Lower lobe of right lung (tissue), 2 donors: Measurements from ENCODE around the gene OR10P1. TPM values are rescaled to one million over a fixed set of nuclear protein-coding genes. Genes with fewer than 3 reads are reported as not detected.
"Not testable (repeated sequence)": the region's sequence is repeated elsewhere in the genome, so short reads cannot be mapped to it uniquely, and the experiment has no call there.

Experiments
- ATAC-seq, 2 donors: fragments of 200-7000 bp; cut with Tn5 transposase; one replicate each; pipeline ENCODE4 v1.9.1; 2020 to 2022; ENCODE audit warnings: mild to moderate bottlenecking in 2 of 2, moderate library complexity in 2 of 2
- DNase-seq: peaks from one replicate; pipeline ENCODE4 v3.0.0-alpha.2; 2020
- H3K27ac ChIP-seq: fragments of 200-600 bp; one replicate; pipeline ENCODE4 v1.8.0; 2022
- H3K27me3 ChIP-seq: fragments of 200-600 bp; one replicate; pipeline ENCODE4 v1.8.0; 2022; ENCODE audit warnings: low read depth
- H3K36me3 ChIP-seq: fragments of 200-600 bp; one replicate; pipeline ENCODE4 v1.8.0; 2022; ENCODE audit warnings: mild to moderate bottlenecking
- H3K4me1 ChIP-seq: fragments of 200-600 bp; one replicate; pipeline ENCODE4 v1.8.0; 2022
- H3K4me3 ChIP-seq: fragments of 200-600 bp; one replicate; pipeline ENCODE4 v1.8.0; 2022; ENCODE audit warnings: mild to moderate bottlenecking
- H3K9me3 ChIP-seq: fragments of 200-600 bp; one replicate; pipeline ENCODE4 v1.8.0; 2022
- intact Hi-C: fragments of 100-400 bp; cut with DNase I; formaldehyde crosslinking; loops from one replicate; pipeline ENCODE4 v1.11.0; 2022
- total RNA-seq: library from RNA; stranded (reverse); fragmentation: NEBNext Ultra II Directional; extraction: Animal tissue kit (Norgen Biotek cat#: 25700); gene quantifications from one replicate; pipeline ENCODE4 v1.2.1, GENCODE V29; 2021
- TF ChIP-seq, protein P1 (sequence below): fragments of 200-600 bp; IDR thresholded peaks from one replicate; pipeline ENCODE4 v1.8.0; 2022; ENCODE audit warnings: antibody characterized with exemption, mild to moderate bottlenecking
- donor health status: DM: no; HTN: yes; CAD: no; lungs with severe emphysema.

Gene OR10P1
- total RNA-seq, 1 donor from 2014 or later = not detected

DNA sequence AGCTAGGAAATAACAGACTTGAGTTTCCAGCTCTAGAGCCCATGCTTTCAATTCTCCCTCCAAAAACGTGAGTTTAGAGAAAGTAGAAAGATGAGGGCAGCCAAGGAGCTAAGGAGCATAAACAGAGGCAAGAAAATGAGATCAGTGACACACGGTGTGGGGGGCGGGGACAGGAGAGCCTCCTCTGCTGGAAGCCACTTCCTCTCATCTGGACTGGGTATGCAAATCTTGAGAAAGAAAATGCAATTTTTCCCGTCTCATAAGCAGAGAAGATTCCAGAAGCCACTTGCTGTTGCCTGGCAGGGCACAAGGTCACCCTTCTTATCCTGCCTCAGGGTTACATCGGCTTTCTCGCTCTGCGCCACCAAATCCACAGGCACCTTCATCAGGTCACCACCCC is 6.0 kb downstream of the OR10P1 start:
- intact Hi-C loops = no loop called here
- TF ChIP-seq, protein P1, sequence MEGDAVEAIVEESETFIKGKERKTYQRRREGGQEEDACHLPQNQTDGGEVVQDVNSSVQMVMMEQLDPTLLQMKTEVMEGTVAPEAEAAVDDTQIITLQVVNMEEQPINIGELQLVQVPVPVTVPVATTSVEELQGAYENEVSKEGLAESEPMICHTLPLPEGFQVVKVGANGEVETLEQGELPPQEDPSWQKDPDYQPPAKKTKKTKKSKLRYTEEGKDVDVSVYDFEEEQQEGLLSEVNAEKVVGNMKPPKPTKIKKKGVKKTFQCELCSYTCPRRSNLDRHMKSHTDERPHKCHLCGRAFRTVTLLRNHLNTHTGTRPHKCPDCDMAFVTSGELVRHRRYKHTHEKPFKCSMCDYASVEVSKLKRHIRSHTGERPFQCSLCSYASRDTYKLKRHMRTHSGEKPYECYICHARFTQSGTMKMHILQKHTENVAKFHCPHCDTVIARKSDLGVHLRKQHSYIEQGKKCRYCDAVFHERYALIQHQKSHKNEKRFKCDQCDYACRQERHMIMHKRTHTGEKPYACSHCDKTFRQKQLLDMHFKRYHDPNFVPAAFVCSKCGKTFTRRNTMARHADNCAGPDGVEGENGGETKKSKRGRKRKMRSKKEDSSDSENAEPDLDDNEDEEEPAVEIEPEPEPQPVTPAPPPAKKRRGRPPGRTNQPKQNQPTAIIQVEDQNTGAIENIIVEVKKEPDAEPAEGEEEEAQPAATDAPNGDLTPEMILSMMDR = no peak
- peak overlapping the region; percentile 64 for H3K27ac ChIP-seq
- H3K9me3 ChIP-seq = no peaks in the 10 kb centered on the region
- ATAC-seq (no peak), DNase-seq (peak; percentile 60)
- H3K36me3 ChIP-seq = no peaks in the 10 kb centered on the region
- H3K4me3 ChIP-seq = no peak overlapping the region
- H3K4me1 ChIP-seq = peaks cover 8% of the 10 kb centered on the region
- peaks cover 7% of the 10 kb centered on the region for H3K27me3 ChIP-seq

DNA sequence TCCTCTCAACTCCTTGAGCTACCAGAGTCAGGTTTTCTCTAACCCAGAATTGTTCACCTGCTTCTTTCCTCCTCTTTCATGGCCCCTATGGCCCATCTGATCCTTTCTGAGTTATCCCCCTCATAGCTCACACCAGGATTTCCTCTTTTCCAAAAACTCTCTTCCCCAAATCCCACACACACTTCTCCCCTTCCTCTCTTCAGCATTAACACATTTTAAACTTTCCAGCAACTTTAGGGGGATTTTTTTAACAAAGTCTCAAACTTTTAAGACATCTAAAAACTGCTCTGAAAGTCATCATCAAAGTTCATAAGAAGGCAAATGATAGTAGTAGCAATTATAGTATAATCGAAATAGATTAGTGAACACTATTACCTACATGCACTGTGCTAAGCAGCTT is 7.9 kb downstream of the OR10P1 start:
- no peaks in the 10 kb centered on the region for H3K27me3 ChIP-seq
- intact Hi-C loops = no loop called here
- H3K27ac ChIP-seq = no peak overlapping the region
- no peak overlapping the region for H3K4me3 ChIP-seq
- H3K4me1 ChIP-seq = peaks cover 8% of the 10 kb centered on the region
- no peaks in the 10 kb centered on the region for H3K36me3 ChIP-seq
- H3K9me3 ChIP-seq = no peaks in the 10 kb centered on the region
- TF ChIP-seq, protein P1 = no peak
- ATAC-seq (no peak), DNase-seq (no peak)

DNA sequence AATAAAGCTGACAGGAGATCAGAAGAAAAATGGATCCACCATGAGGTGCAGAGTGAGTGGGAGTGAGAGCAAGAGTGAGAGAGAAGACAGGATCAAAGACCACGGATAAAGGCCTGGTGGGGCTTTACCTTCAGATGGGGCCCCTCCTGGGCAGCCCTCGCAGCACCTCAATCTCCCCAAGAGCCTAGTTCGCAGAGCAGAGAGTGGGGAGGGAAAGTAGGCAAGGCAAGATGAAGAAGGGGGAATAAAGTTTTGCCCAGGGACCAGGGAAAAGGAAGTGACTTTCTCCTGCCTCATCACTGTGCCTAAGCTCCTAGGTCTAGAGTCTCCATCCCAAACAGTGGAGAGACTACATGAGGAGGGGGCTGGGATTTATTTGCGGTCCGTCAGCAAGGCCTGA is 10.3 kb downstream of the OR10P1 start:
- H3K4me1 ChIP-seq = peaks cover 8% of the 10 kb centered on the region
- no peak overlapping the region for H3K4me3 ChIP-seq
- ATAC-seq (no peak), DNase-seq (no peak)
- intact Hi-C loops = no loop called here
- no peaks in the 10 kb centered on the region for H3K36me3 ChIP-seq
- H3K9me3 ChIP-seq = no peaks in the 10 kb centered on the region
- no peaks in the 10 kb centered on the region for H3K27me3 ChIP-seq
- TF ChIP-seq, protein P1 = no peak
- H3K27ac ChIP-seq = peak overlapping the region; percentile 80

DNA sequence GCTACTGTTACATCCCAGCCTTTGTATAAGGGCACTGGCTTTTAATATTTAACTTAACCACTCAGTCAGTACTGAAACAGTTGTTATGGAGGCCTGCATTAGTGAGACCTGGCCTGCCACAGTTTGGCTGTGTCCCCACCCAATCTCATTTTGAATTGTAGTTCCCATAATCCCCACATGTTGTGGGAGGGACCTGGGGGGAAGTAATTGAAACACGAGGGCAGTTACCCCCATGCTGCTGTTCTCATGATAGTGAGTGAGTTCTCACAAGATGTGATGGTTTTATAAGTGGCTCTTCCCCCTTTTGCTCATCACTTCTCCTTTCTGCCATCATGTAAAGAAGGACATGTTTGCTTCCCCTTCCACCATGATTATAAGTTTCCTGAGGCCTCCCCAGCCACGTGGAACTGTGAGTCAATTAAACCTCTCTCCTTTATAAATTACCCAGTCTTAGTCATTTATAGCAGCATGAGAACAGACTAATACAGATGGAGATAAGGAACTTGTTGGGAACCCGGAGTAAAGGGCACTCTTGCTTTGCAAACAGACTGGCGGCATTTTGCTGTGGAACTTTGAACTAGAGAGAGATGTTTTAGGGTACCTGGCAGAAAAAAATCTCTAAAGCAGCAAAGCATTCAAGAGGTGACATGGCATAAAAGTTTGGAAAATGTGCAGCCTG is 14.1 kb downstream of the OR10P1 start:
- H3K9me3 ChIP-seq, intact Hi-C loops, H3K36me3 ChIP-seq, H3K27me3 ChIP-seq, DNase-seq, H3K4me3 ChIP-seq, H3K27ac ChIP-seq, H3K4me1 ChIP-seq: not testable (repeated sequence)
- ATAC-seq = peak in 1 of 2 donors; percentile 4

DNA sequence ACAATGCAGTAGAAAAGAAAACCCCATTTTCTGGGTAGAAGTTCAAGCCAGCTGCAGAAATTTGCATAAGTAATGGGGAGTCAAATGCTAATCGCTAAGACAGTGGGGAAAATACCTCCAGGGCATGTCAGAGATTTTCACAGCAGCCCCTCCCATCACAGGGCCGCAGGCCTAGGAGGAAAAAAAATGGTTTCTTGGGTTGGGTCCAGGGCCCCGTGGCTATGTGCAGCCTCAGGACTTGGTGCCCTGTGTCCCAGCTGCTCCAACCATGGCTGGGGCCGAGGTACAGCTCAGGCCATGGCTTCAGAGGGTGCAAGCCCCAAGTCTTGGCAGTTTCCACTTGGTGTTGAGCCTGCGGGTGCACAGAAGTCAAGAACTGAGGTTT is 14.6 kb downstream of the OR10P1 start:
- Histone ChIP-seq H3K27ac (no peak overlapping the region), H3K9me3 (no peaks in the 10 kb centered on the region), H3K4me1 (peaks cover 7% of the 10 kb centered on the region), H3K36me3 (no peaks in the 10 kb centered on the region), H3K27me3 (no peaks in the 10 kb centered on the region), H3K4me3 (no peak overlapping the region)
- no peak for ATAC-seq
- no peak for DNase-seq
- intact Hi-C loops = no loop called here
- TF ChIP-seq, protein P1 = no peak

DNA sequence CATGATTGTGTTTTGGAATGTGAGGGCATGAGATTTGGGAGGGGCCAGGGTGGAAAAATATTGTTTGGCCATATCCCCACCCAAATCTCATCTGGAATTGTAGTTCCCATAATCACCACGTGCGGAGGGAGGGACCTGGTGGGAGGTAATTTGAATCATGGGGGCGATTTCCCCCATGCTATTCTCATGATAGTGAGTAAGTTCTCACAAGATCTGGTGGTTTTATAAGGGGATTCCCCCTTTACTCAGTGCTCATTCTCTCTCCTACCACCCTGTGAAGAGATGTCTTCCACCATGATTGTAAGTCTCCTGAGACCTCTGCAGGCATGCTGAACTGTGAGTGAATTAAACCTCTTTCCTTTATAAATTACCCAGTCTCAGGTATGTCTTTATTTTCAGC is 15.7 kb downstream of the OR10P1 start:
- DNase-seq = no peak
- intact Hi-C loops = no loop called here
- Histone ChIP-seq H3K36me3 (no peaks in the 10 kb centered on the region), H3K4me3 (no peak overlapping the region), H3K27me3 (no peaks in the 10 kb centered on the region), H3K4me1 (no peaks in the 10 kb centered on the region), H3K9me3 (no peaks in the 10 kb centered on the region), H3K27ac (no peak overlapping the region)
- TF ChIP-seq, protein P1 = no peak
- no peak for ATAC-seq
